ENCODE data around the gene SKIL.

The SKIL gene

DNA sequence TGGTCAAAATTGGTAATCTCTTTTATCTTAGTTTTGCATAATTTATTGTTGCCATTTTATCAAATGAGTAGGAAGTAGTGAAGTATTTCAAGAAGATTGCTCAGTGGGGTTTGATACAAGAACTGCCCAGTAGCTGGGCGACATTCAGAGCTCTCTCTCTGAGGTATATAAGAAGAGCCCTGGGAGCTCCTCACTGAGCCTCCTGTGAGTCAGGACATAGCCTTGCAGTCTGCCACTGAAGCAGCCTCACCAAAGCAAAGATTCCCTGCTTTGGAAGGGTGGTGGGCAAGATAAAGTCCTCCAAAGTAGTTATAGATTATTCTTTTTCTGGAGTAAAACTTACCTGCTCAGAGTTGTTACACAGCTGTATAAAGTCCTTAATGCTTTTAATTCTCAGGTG is 26.1 kb downstream of the SKIL start:
- H3K27me3 ChIP-seq (ENCODE audit: insufficient read depth, low read depth), result no peaks in the 10 kb centered on the region
- no peaks in the 10 kb centered on the region for H4K20me1 ChIP-seq (ENCODE audit: insufficient read depth)
- H3K4me2 ChIP-seq, result no peak overlapping the region
- H3K36me3 ChIP-seq (ENCODE audit: insufficient read depth), result no peaks in the 10 kb centered on the region; the same call in 1 of the 2 replicates
- no peak overlapping the region for H2AFZ ChIP-seq (ENCODE audit: low read depth)
- H3K27ac ChIP-seq, result no peak overlapping the region
- no peaks in the 10 kb centered on the region for H3K79me2 ChIP-seq (ENCODE audit: insufficient read depth, low read depth)
- peaks cover 11% of the 10 kb centered on the region for H3K4me1 ChIP-seq (ENCODE audit: low read depth, poor library complexity, severe bottlenecking)
- TF ChIP-seq, protein P1, sequence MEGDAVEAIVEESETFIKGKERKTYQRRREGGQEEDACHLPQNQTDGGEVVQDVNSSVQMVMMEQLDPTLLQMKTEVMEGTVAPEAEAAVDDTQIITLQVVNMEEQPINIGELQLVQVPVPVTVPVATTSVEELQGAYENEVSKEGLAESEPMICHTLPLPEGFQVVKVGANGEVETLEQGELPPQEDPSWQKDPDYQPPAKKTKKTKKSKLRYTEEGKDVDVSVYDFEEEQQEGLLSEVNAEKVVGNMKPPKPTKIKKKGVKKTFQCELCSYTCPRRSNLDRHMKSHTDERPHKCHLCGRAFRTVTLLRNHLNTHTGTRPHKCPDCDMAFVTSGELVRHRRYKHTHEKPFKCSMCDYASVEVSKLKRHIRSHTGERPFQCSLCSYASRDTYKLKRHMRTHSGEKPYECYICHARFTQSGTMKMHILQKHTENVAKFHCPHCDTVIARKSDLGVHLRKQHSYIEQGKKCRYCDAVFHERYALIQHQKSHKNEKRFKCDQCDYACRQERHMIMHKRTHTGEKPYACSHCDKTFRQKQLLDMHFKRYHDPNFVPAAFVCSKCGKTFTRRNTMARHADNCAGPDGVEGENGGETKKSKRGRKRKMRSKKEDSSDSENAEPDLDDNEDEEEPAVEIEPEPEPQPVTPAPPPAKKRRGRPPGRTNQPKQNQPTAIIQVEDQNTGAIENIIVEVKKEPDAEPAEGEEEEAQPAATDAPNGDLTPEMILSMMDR (conservative IDR thresholded peaks at IDR 0.05; ENCODE audit: low read depth, low read length), result no peak
- no peak overlapping the region for H3K4me3 ChIP-seq (IDR thresholded peaks at IDR 0.05; ENCODE audit: insufficient read depth, low read depth, low read length)
- no peak overlapping the region for H3K9ac ChIP-seq

DNA sequence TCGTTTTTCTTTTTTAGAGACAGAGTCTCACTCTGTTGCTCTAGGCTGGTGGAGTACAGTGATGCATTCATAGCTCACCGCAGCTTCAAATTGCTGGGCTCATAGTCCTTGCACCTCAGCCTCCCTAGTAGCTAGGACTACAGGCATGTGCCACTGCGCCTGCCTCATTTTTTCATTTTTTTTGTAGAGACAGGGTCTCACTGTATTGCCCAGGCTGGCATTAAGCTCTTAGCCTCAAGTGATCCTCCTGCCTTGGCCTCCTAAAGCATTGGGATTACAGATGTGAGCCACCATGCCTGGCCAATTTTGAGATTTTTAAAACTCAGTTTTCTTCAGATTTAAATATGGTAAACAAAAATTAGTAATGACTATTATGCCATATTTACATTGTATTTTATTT is 29.0 kb downstream of the SKIL start:
- H4K20me1 ChIP-seq (ENCODE audit: insufficient read depth), result no peaks in the 10 kb centered on the region
- H3K9ac ChIP-seq, result no peak overlapping the region
- H2AFZ ChIP-seq (ENCODE audit: low read depth), result no peak overlapping the region
- no peaks in the 10 kb centered on the region for H3K27me3 ChIP-seq (ENCODE audit: insufficient read depth, low read depth)
- no peak overlapping the region for H3K27ac ChIP-seq
- H3K4me2 ChIP-seq, result no peak overlapping the region
- no peak overlapping the region for H3K4me3 ChIP-seq (IDR thresholded peaks at IDR 0.05; ENCODE audit: insufficient read depth, low read depth, low read length)
- TF ChIP-seq, protein P1 (conservative IDR thresholded peaks at IDR 0.05; ENCODE audit: low read depth, low read length), result no peak
- peaks cover 4% of the 10 kb centered on the region for H3K4me1 ChIP-seq (ENCODE audit: low read depth, poor library complexity, severe bottlenecking)
- no peaks in the 10 kb centered on the region; the same call in 1 of the 2 replicates for H3K36me3 ChIP-seq (ENCODE audit: insufficient read depth)
- H3K79me2 ChIP-seq (ENCODE audit: insufficient read depth, low read depth), result no peaks in the 10 kb centered on the region

DNA sequence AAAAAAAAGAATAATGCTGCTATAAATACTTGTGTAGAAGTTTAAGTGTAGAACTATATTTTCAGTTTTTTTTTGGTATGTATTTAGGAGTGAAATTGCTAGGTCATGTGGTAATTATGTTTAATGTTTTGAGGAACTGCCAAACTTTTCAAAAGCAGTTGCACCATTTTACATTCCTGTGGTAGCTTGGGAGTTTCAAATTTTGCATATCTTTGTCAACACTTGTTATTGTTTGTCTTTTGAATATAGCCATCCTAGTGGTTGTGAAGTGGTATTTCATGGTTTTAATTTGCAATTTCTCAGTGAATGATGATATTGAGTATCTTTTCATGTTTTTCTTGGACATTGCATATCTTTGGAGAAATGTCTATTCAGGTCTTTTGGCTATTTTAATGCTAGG is 30.4 kb downstream of the SKIL start:
- Histone ChIP-seq H3K4me3 (IDR thresholded peaks at IDR 0.05; ENCODE audit: insufficient read depth, low read depth, low read length) (no peak overlapping the region), H3K79me2 (ENCODE audit: insufficient read depth, low read depth) (no peaks in the 10 kb centered on the region), H4K20me1 (ENCODE audit: insufficient read depth) (no peaks in the 10 kb centered on the region), H3K36me3 (ENCODE audit: insufficient read depth) (no peaks in the 10 kb centered on the region), H3K4me2 (no peak overlapping the region), H3K27ac (no peak overlapping the region), H3K4me1 (ENCODE audit: low read depth, poor library complexity, severe bottlenecking) (no peaks in the 10 kb centered on the region), H2AFZ (ENCODE audit: low read depth) (no peak overlapping the region), H3K9ac (no peak overlapping the region), H3K27me3 (ENCODE audit: insufficient read depth, low read depth) (no peaks in the 10 kb centered on the region)
- TF ChIP-seq, protein P1 (conservative IDR thresholded peaks at IDR 0.05; ENCODE audit: low read depth, low read length), result no peak; the same call in 1 of the 2 replicates

DNA sequence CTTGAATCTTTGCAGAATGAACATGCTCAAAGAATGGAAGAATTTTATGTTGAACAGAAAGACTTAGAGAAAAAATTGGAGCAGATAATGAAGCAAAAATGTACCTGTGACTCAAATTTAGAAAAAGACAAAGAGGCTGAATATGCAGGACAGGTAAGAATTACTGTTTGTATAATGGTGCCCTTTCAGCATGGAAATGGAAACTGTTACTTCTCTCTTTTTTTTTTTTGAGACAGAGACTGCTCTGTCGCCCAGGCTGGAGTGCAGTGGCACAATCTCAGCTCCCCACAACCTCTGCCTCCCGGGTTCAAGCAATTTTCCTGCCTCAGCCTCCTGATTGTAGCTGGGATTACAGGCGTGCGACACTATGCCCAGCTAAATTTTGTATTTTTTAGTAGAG is 33.6 kb downstream of the SKIL start:
- TF ChIP-seq, protein P1 (conservative IDR thresholded peaks at IDR 0.05; ENCODE audit: low read depth, low read length), result no peak
- H3K27ac ChIP-seq, result no peak overlapping the region
- no peaks in the 10 kb centered on the region for H4K20me1 ChIP-seq (ENCODE audit: insufficient read depth)
- no peak overlapping the region for H3K9ac ChIP-seq
- H3K4me3 ChIP-seq (IDR thresholded peaks at IDR 0.05; ENCODE audit: insufficient read depth, low read depth, low read length), result no peak overlapping the region
- no peak overlapping the region for H2AFZ ChIP-seq (ENCODE audit: low read depth)
- H3K4me2 ChIP-seq, result no peak overlapping the region
- no peaks in the 10 kb centered on the region for H3K36me3 ChIP-seq (ENCODE audit: insufficient read depth)
- H3K27me3 ChIP-seq (ENCODE audit: insufficient read depth, low read depth), result no peaks in the 10 kb centered on the region
- no peaks in the 10 kb centered on the region for H3K4me1 ChIP-seq (ENCODE audit: low read depth, poor library complexity, severe bottlenecking)
- H3K79me2 ChIP-seq (ENCODE audit: insufficient read depth, low read depth), result no peaks in the 10 kb centered on the region
